GM12878 (cell line): ENCODE measurements around the gene ZKSCAN7.

ENCODE experiments used
- FOXM1 ChIP-seq: IDR thresholded peaks from 2 replicates; pipeline ENCODE4 v1.6.1; 2012; ENCODE audit warnings: low read depth, mild to moderate bottlenecking, inconsistent platforms, low read length, moderate library complexity
- MYC ChIP-seq: IDR thresholded peaks from 2 replicates; pipeline ENCODE4 v1.6.1; 2011; ENCODE audit warnings: mild to moderate bottlenecking, low read length, moderate library complexity, inconsistent platforms; ENCODE audit not compliant: insufficient read depth, insufficient replicate concordance, insufficient read length, severe bottlenecking
- POLR2AphosphoS5 ChIP-seq: IDR thresholded peaks from 2 replicates; pipeline ENCODE4 v1.6.1; 2011; ENCODE audit warnings: mild to moderate bottlenecking, low read length, inconsistent platforms
- SMAD1 ChIP-seq: fragments of 450-650 bp; IDR thresholded peaks from 2 replicates; pipeline ENCODE4 v1.6.1; 2018; ENCODE audit warnings: mild to moderate bottlenecking, low read depth; ENCODE audit not compliant: partially characterized antibody

DNA sequence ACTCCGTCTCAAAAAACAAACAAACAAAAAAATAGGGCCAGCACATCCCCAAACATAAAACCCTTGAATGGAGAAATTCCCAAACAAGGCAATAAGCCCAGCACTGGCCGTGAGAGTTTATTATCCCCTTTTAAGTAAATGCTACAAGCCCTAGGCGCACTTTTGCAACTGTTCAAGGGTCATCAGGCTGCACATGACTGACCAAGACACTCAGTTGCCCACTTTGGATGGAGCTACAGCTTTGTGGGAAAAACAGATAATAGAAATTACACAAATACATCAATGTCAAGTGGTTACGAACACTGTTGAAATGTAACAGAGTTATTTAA is 43.8 kb upstream of the ZKSCAN7 start:
- TF ChIP-seq POLR2AphosphoS5 (no peak), SMAD1 (no peak), FOXM1 (no peak), MYC (no peak)
